Liver (tissue), 9 donors: ENCODE measurements around the gene CATSPER1. TPM values are rescaled to one million over a fixed set of nuclear protein-coding genes. Genes with fewer than 3 reads are reported as not detected.

Source experiments
- DNase-seq: peaks from one replicate; pipeline ENCODE4 v3.0.0-alpha.2; 2017; ENCODE audit warnings: low spot score
- H3K27ac ChIP-seq, 2 donors: one replicate each; pipeline ENCODE4 v1.7.0; 2013; ENCODE audit warnings: inconsistent platforms in 2 of 2, low read length in 2 of 2, control low read depth in 1 of 2, low read depth in 1 of 2, mild to moderate bottlenecking in 1 of 2
- H3K27me3 ChIP-seq, 4 donors: one replicate each; pipeline versions ENCODE4 v1.6.1 to v1.7.0; 2013; ENCODE audit warnings: low read length in 3 of 4, inconsistent platforms in 1 of 4, mild to moderate bottlenecking in 1 of 4, moderate library complexity in 1 of 4; ENCODE audit not compliant: control insufficient read depth in 4 of 4, insufficient read depth in 4 of 4
- H3K36me3 ChIP-seq, 4 donors: one replicate each; pipeline versions ENCODE4 v1.6.1 to v1.7.0; 2013; ENCODE audit warnings: low read length in 3 of 4, mild to moderate bottlenecking in 3 of 4, low read depth in 1 of 4, moderate library complexity in 1 of 4; ENCODE audit not compliant: control insufficient read depth in 4 of 4, insufficient read depth in 3 of 4
- H3K4me1 ChIP-seq, 4 donors: one replicate each; pipeline versions ENCODE4 v1.6.1 to v1.7.0; 2013; ENCODE audit warnings: low read length in 3 of 4, mild to moderate bottlenecking in 3 of 4, moderate library complexity in 1 of 4; ENCODE audit not compliant: control insufficient read depth in 4 of 4, insufficient read depth in 4 of 4
- H3K4me3 ChIP-seq, 3 donors: one replicate each; pipeline versions ENCODE4 v1.6.1 to v1.7.0; 2013; ENCODE audit warnings: low read length in 3 of 3, control low read depth in 1 of 3, low read depth in 1 of 3, mild to moderate bottlenecking in 1 of 3
- H3K9ac ChIP-seq, 2 donors: one replicate each; pipeline ENCODE4 v1.7.0; 2013; ENCODE audit warnings: low read length in 2 of 2, mild to moderate bottlenecking in 2 of 2, moderate library complexity in 2 of 2, control low read depth in 1 of 2, low read depth in 1 of 2
- H3K9me3 ChIP-seq, 4 donors: one replicate each; pipeline versions ENCODE4 v1.6.1 to v1.7.0; 2013; ENCODE audit warnings: low read length in 3 of 4; ENCODE audit not compliant: control insufficient read depth in 4 of 4
- FOXA1 ChIP-seq: IDR thresholded peaks from 2 replicates; pipeline ENCODE4 v1.6.1; 2016; ENCODE audit warnings: antibody characterized with exemption
- FOXA2 ChIP-seq: IDR thresholded peaks from 2 replicates; pipeline ENCODE4 v1.6.1; 2016; ENCODE audit warnings: antibody characterized with exemption
- GABPA ChIP-seq, 2 donors: IDR thresholded peaks in 1 of 2; conservative IDR thresholded peaks in 1 of 2; 2 replicates each; pipeline ENCODE4 v1.6.1; 2016; ENCODE audit warnings: antibody characterized with exemption in 2 of 2, mild to moderate bottlenecking in 1 of 2, moderate library complexity in 1 of 2
- HNF4A ChIP-seq, 2 donors: conservative IDR thresholded peaks; 2 replicates each; pipeline ENCODE4 v1.6.1; 2016; ENCODE audit warnings: antibody characterized with exemption in 2 of 2, mild to moderate bottlenecking in 2 of 2
- JUND ChIP-seq, 2 donors: IDR thresholded peaks; 2 replicates each; pipeline ENCODE4 v1.6.1; 2016; ENCODE audit warnings: antibody characterized with exemption in 2 of 2
- NR2F2 ChIP-seq: IDR thresholded peaks from 2 replicates; pipeline ENCODE4 v1.6.1; 2016; ENCODE audit warnings: antibody characterized with exemption
- RAD21 ChIP-seq, 2 donors: IDR thresholded peaks; 2 replicates each; pipeline ENCODE4 v1.6.1; 2016; ENCODE audit warnings: antibody characterized with exemption in 2 of 2, mild to moderate bottlenecking in 2 of 2
- RXRA ChIP-seq, 2 donors: IDR thresholded peaks; 2 replicates each; pipeline ENCODE4 v1.6.1; 2017 to 2018; ENCODE audit warnings: antibody characterized with exemption in 2 of 2, mild to moderate bottlenecking in 1 of 2
- SP1 ChIP-seq: IDR thresholded peaks from 2 replicates; pipeline ENCODE4 v1.6.1; 2018; ENCODE audit warnings: antibody characterized with exemption, mild to moderate bottlenecking
- TAF1 ChIP-seq: conservative IDR thresholded peaks from 2 replicates; pipeline ENCODE4 v1.6.1; 2016; ENCODE audit warnings: antibody characterized with exemption, mild to moderate bottlenecking
- YY1 ChIP-seq: IDR thresholded peaks from 2 replicates; pipeline ENCODE4 v1.6.1; 2016; ENCODE audit warnings: antibody characterized with exemption, mild to moderate bottlenecking
- WGBS: extraction: QIAGEN DNeasy Blood & Tissue Kit; methylation state at CpG from one replicate; pipeline ENCODE4 v1.1.7; 2013; 5-methylcytosine and 5-hydroxymethylcytosine counted together
- polyA plus RNA-seq, 2 donors: library from polyadenylated mRNA; stranded (reverse) in 1 of 2; unstranded in 1 of 2; fragments of 200-250 nt in 1 of 2; fragments of >200 nt in 1 of 2; fragmentation: Nextera tagmentation in 1 of 2; extraction: Ambion mirVana in 1 of 2; gene quantifications; one replicate each; pipeline versions ENCODE4 v1.2.1 to v1.2.3, GENCODE V29; 2013 to 2015
- total RNA-seq, 2 donors: library from RNA; depleted of rRNA; stranded (reverse); fragments of >200 nt; gene quantifications; one replicate each; pipeline ENCODE4 v1.2.3, GENCODE V29; 2014
- TF ChIP-seq, protein P1 (sequence below): fragments of 150-350 bp; IDR thresholded peaks from 2 replicates; pipeline ENCODE4 v1.5.1; 2017; ENCODE audit warnings: improper control_type of control experiment, low read depth, low read length; ENCODE audit not compliant: missing input control
- TF ChIP-seq, protein P2 (sequence below): IDR thresholded peaks from 2 replicates; pipeline ENCODE4 v1.6.1; 2016; ENCODE audit warnings: antibody characterized with exemption
- TF ChIP-seq, protein P3 (sequence below): IDR thresholded peaks from 2 replicates; pipeline ENCODE4 v1.6.1; 2016; ENCODE audit warnings: antibody characterized with exemption
- TF ChIP-seq, protein P4 (sequence below): IDR thresholded peaks from 2 replicates; pipeline ENCODE4 v1.6.1; 2016; ENCODE audit warnings: antibody characterized with exemption
- TF ChIP-seq, protein P5 (sequence below): IDR thresholded peaks from 2 replicates; pipeline ENCODE4 v1.6.1; 2016; ENCODE audit warnings: antibody characterized with exemption, mild to moderate bottlenecking
- donor health status: healthy.
- donor health status: healthy.
- donor health status: healthy.
- donor health status: healthy.
- donor health status: healthy.

Gene CATSPER1
- total and polyA plus RNA-seq, 4 donors, result 0.17 TPM; not detected in 3

DNA sequence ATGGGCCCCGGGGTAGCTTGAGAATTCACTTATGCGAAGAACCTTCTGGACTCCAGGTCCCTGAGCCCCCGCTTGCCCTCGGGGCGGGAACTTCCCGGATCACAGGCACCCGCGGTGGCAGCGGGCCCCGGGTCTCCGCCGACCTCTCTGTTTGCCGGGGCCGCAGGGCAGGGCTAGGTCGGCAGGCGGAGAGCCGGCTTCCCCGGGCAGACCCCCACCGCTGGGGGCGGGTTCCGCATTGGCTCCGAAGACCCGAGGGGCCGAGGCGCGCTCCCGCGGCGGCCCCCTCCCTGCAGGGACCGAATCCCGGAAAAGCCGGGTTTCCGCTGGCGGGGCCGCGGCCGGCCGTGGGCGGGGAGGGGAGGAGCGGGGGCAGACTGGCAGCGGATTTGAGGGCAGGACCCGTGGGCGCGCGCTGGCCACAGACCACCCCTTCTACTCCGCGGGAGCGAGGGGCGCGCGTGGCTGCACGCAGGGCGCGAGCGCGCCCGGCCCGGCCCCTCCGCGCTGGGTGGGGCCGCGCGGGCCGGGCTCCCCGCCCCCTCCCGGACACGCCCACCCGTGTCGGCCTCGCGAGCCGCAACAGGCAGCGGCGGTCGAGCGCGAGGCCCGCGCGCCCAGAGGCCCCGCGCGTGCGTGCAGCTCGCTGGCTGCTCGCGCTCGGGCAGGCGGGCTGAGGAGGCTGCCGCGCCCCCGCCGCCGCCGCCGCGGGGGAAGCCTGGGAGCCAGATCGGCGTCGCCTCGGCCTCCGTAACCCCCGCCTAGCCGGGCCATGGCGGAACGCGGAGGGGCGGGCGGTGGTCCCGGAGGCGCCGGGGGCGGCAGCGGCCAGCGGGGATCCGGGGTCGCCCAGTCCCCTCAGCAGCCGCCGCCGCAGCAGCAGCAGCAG is 43.7 kb upstream of the CATSPER1 start, which contains the start of gene PACS1:
PACS1 (plus strand) TSS at position 558 of the 889 bp plus-strand sequence; CDS start at position 773, 215 bp downstream.
- Histone ChIP-seq H3K9ac (peak within 1 kb of the TSS; percentile 39 to 77), H3K27ac (peak within 1 kb of the TSS; percentile 91 to 94), H3K9me3 (no peaks in the 10 kb centered on the region), H3K27me3 (no peaks in the 10 kb centered on the region), H3K4me3 (peak within 1 kb of the TSS; percentile 43 to 75 (median 71)), H3K4me1 (peaks cover 5 to 40% (median 30%) of the 10 kb centered on the region in 4 donors), H3K36me3 (peaks cover 7 to 29% (median 15%) of the 10 kb centered on the region in 4 donors)
- peak; percentile 76 for DNase-seq
- WGBS, result under 1% methylated on average over 120 of the region's 120 CpGs
- TF ChIP-seq RAD21 (IDR thresholded peaks at IDR 0.05) (no peak), RXRA (IDR thresholded peaks at IDR 0.05) (peak in 1 of 2 donors; percentile 1), TAF1 (no peak)
- TF ChIP-seq, protein P1, sequence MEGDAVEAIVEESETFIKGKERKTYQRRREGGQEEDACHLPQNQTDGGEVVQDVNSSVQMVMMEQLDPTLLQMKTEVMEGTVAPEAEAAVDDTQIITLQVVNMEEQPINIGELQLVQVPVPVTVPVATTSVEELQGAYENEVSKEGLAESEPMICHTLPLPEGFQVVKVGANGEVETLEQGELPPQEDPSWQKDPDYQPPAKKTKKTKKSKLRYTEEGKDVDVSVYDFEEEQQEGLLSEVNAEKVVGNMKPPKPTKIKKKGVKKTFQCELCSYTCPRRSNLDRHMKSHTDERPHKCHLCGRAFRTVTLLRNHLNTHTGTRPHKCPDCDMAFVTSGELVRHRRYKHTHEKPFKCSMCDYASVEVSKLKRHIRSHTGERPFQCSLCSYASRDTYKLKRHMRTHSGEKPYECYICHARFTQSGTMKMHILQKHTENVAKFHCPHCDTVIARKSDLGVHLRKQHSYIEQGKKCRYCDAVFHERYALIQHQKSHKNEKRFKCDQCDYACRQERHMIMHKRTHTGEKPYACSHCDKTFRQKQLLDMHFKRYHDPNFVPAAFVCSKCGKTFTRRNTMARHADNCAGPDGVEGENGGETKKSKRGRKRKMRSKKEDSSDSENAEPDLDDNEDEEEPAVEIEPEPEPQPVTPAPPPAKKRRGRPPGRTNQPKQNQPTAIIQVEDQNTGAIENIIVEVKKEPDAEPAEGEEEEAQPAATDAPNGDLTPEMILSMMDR, result peak; percentile 25

DNA sequence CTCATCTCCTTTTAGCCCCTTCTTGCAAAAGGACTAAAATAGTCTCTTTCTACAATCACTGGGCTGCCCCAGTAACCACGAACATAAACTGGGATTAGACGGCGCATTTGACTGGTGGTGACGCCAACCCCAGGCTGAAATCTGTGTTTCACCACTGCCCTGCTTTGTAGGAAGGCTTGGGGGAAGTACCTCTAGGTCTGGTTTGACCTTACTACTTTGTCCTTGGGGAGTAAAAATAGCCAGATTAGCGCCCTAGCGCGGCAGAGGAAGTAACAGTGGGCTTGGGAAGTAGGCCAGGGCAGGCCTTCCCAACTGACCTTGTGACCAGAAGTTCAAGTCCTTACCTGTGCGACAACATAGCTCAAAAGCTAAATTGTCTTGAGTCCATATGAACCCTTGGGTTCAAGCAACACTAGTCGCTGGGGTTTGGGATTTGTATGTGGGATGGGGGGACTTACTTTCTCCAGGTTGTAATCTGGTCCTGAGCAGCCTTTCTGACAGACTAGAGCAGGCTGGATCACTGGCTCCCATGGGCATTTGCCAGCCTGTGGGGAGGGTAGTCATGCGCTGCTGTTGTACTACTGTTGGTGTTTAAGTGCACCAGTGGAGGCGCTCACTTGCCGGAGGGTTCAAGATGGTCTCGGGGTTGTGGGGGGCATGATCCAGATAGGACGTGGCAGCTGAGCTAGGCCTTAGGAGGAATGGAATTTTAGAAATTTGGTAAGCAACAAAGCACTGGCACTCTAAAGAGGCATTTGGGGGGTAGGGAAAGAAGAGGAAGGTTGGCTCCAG is 42.8 kb upstream of the CATSPER1 start:
- DNase-seq, result no peak
- Histone ChIP-seq H3K9me3 (no peaks in the 10 kb centered on the region), H3K9ac (peak overlapping the region; percentile 60 to 77), H3K27me3 (no peaks in the 10 kb centered on the region), H3K4me1 (peaks cover 5 to 40% (median 30%) of the 10 kb centered on the region in 4 donors), H3K4me3 (peak overlapping the region; percentile 0 to 75 (median 36)), H3K27ac (peak overlapping the region; percentile 91 to 94), H3K36me3 (peaks cover 7 to 36% (median 20%) of the 10 kb centered on the region in 4 donors)
- 31% methylated on average over 14 of the region's 14 CpGs for WGBS
- TF ChIP-seq, protein P2, sequence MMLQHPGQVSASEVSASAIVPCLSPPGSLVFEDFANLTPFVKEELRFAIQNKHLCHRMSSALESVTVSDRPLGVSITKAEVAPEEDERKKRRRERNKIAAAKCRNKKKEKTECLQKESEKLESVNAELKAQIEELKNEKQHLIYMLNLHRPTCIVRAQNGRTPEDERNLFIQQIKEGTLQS, result no peak
- TF ChIP-seq HNF4A (conservative IDR thresholded peaks at IDR 0.05) (peak; percentile 10 to 36), RXRA (IDR thresholded peaks at IDR 0.05) (peak; percentile 46 to 49), FOXA1 (no peak), TAF1 (no peak), NR2F2 (no peak), SP1 (no peak), JUND (IDR thresholded peaks at IDR 0.05) (no peak), YY1 (no peak), FOXA2 (no peak), GABPA (IDR thresholded peaks at IDR 0.05 in 1 of 2, conservative IDR thresholded peaks at IDR 0.05 in 1 of 2) (no peak)
- TF ChIP-seq, protein P3, sequence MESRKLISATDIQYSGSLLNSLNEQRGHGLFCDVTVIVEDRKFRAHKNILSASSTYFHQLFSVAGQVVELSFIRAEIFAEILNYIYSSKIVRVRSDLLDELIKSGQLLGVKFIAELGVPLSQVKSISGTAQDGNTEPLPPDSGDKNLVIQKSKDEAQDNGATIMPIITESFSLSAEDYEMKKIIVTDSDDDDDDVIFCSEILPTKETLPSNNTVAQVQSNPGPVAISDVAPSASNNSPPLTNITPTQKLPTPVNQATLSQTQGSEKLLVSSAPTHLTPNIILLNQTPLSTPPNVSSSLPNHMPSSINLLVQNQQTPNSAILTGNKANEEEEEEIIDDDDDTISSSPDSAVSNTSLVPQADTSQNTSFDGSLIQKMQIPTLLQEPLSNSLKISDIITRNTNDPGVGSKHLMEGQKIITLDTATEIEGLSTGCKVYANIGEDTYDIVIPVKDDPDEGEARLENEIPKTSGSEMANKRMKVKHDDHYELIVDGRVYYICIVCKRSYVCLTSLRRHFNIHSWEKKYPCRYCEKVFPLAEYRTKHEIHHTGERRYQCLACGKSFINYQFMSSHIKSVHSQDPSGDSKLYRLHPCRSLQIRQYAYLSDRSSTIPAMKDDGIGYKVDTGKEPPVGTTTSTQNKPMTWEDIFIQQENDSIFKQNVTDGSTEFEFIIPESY, result no peak
- TF ChIP-seq, protein P4, sequence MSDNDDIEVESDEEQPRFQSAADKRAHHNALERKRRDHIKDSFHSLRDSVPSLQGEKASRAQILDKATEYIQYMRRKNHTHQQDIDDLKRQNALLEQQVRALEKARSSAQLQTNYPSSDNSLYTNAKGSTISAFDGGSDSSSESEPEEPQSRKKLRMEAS, result no peak
- TF ChIP-seq, protein P5, sequence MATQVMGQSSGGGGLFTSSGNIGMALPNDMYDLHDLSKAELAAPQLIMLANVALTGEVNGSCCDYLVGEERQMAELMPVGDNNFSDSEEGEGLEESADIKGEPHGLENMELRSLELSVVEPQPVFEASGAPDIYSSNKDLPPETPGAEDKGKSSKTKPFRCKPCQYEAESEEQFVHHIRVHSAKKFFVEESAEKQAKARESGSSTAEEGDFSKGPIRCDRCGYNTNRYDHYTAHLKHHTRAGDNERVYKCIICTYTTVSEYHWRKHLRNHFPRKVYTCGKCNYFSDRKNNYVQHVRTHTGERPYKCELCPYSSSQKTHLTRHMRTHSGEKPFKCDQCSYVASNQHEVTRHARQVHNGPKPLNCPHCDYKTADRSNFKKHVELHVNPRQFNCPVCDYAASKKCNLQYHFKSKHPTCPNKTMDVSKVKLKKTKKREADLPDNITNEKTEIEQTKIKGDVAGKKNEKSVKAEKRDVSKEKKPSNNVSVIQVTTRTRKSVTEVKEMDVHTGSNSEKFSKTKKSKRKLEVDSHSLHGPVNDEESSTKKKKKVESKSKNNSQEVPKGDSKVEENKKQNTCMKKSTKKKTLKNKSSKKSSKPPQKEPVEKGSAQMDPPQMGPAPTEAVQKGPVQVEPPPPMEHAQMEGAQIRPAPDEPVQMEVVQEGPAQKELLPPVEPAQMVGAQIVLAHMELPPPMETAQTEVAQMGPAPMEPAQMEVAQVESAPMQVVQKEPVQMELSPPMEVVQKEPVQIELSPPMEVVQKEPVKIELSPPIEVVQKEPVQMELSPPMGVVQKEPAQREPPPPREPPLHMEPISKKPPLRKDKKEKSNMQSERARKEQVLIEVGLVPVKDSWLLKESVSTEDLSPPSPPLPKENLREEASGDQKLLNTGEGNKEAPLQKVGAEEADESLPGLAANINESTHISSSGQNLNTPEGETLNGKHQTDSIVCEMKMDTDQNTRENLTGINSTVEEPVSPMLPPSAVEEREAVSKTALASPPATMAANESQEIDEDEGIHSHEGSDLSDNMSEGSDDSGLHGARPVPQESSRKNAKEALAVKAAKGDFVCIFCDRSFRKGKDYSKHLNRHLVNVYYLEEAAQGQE, result no peak
